Measurements from ENCODE around the gene AGAP2.
"Not testable (repeated sequence)": the region's sequence is repeated elsewhere in the genome, so short reads cannot be mapped to it uniquely, and the experiment has no call there.

AGAP2 gene

GRCh38 chr12:57688931-57689330 is 49.6 kb downstream of the AGAP2 start:
- DNase-seq = no peak

- no peak for DNase-seq
Measured at GRCh38 chr12:57687862-57688261, 50.7 kb downstream of the AGAP2 start.

GRCh38 chr12:57679697-57680096 is 58.8 kb downstream of the AGAP2 start:
- no peak for DNase-seq

- not testable (repeated sequence) for DNase-seq
Measured at GRCh38 chr12:57677947-57678346, 60.6 kb downstream of the AGAP2 start.

- no peak for DNase-seq
Measured at GRCh38 chr12:57674691-57675090, 63.9 kb downstream of the AGAP2 start.

Data from CD4-positive, alpha-beta T cell treated with Interleukin-21 for 1 hour (primary cell).